Esophagus (tissue), 2 donors: Measurements from ENCODE around the gene PPM1E. TPM values are rescaled to one million over a fixed set of nuclear protein-coding genes. Genes with fewer than 3 reads are reported as not detected.
"Not testable (repeated sequence)": the region's sequence is repeated elsewhere in the genome, so short reads cannot be mapped to it uniquely, and the experiment has no call there.

Experiments
- H3K27ac ChIP-seq, 2 donors: one replicate each; pipeline ENCODE4 v1.5.1; 2013; ENCODE audit warnings: low read depth in 2 of 2, mild to moderate bottlenecking in 2 of 2, inconsistent platforms in 1 of 2, low read length in 1 of 2, moderate library complexity in 1 of 2
- H3K27me3 ChIP-seq, 2 donors: one replicate each; pipeline ENCODE4 v1.6.1; 2013; ENCODE audit warnings: low read length in 2 of 2, control low read depth in 1 of 2, mild to moderate bottlenecking in 1 of 2; ENCODE audit not compliant: insufficient read depth in 2 of 2, control insufficient read depth in 1 of 2
- H3K36me3 ChIP-seq, 2 donors: one replicate each; pipeline ENCODE4 v1.6.1; 2013; ENCODE audit warnings: low read length in 1 of 2; ENCODE audit not compliant: control insufficient read depth in 2 of 2, insufficient read depth in 2 of 2
- H3K4me1 ChIP-seq, 2 donors: one replicate each; pipeline ENCODE4 v1.6.1; 2013; ENCODE audit warnings: low read length in 1 of 2; ENCODE audit not compliant: control insufficient read depth in 2 of 2, insufficient read depth in 2 of 2
- H3K4me3 ChIP-seq, 2 donors: one replicate each; pipeline ENCODE4 v1.5.1; 2013; ENCODE audit warnings: low read length in 2 of 2, mild to moderate bottlenecking in 2 of 2, low read depth in 1 of 2, moderate library complexity in 1 of 2
- H3K9me3 ChIP-seq, 2 donors: one replicate each; pipeline ENCODE4 v1.6.1; 2013; ENCODE audit warnings: mild to moderate bottlenecking in 2 of 2, low read depth in 1 of 2, low read length in 1 of 2, moderate library complexity in 1 of 2; ENCODE audit not compliant: control insufficient read depth in 2 of 2, insufficient read depth in 1 of 2
- WGBS, 2 donors: extraction: QIAGEN DNeasy Blood & Tissue Kit; methylation state at CpG; one replicate each; pipeline ENCODE4 v1.1.7; 2013; 5-methylcytosine and 5-hydroxymethylcytosine counted together
- polyA plus RNA-seq, 2 donors: library from polyadenylated mRNA; stranded (reverse); fragments of 200-250 nt; gene quantifications; one replicate each; pipeline ENCODE4 v1.2.3, GENCODE V29; 2013
- donor health status: healthy with polysubstance abuse.
- donor health status: Bipolar disorder and iron deficiency.

The PPM1E gene
- polyA plus RNA-seq, 2 donors = 0.02 to 0.04 TPM

- no peaks in the 10 kb centered on the region for H3K36me3 ChIP-seq
- WGBS, 2 donors = 75 to 78% methylated on average over 1 of the region's 1 CpG
- H3K27me3 ChIP-seq = no peaks in the 10 kb centered on the region
- no peaks in the 10 kb centered on the region for H3K9me3 ChIP-seq
- H3K4me3 ChIP-seq = no peak overlapping the region
- H3K27ac ChIP-seq = no peak overlapping the region
- no peaks in the 10 kb centered on the region for H3K4me1 ChIP-seq
Observed at GRCh38 chr17:58917228-58917627, 161.6 kb downstream of the PPM1E start.

- H3K9me3 ChIP-seq = no peaks in the 10 kb centered on the region
- no peaks in the 10 kb centered on the region for H3K4me1 ChIP-seq
- no peaks in the 10 kb centered on the region for H3K36me3 ChIP-seq
- WGBS, 2 donors = 74 to 88% methylated on average over 2 of the region's 2 CpGs
- no peaks in the 10 kb centered on the region for H3K27me3 ChIP-seq
- H3K4me3 ChIP-seq = no peak overlapping the region
- no peak overlapping the region for H3K27ac ChIP-seq
Observed at GRCh38 chr17:58918072-58918471, 162.4 kb downstream of the PPM1E start.

GRCh38 chr17:58918884-58919283 lies 163.2 kb downstream of the PPM1E start:
- H3K27me3 ChIP-seq = no peaks in the 10 kb centered on the region
- no peaks in the 10 kb centered on the region for H3K9me3 ChIP-seq
- H3K4me1 ChIP-seq = no peaks in the 10 kb centered on the region
- H3K36me3 ChIP-seq = no peaks in the 10 kb centered on the region
- no peak overlapping the region for H3K4me3 ChIP-seq
- H3K27ac ChIP-seq = no peak overlapping the region

- no peak overlapping the region for H3K4me3 ChIP-seq
- H3K27ac ChIP-seq = no peak overlapping the region
- no peaks in the 10 kb centered on the region for H3K27me3 ChIP-seq
- H3K36me3 ChIP-seq = no peaks in the 10 kb centered on the region
- H3K4me1 ChIP-seq = no peaks in the 10 kb centered on the region
- H3K9me3 ChIP-seq = no peaks in the 10 kb centered on the region
Observed at GRCh38 chr17:58920773-58921172, 165.1 kb downstream of the PPM1E start.

- no peaks in the 10 kb centered on the region for H3K9me3 ChIP-seq
- H3K4me3 ChIP-seq = no peak overlapping the region
- no peak overlapping the region for H3K27ac ChIP-seq
- WGBS, 2 donors = 77 to 79% methylated on average over 3 of the region's 3 CpGs
- H3K27me3 ChIP-seq = no peaks in the 10 kb centered on the region
- no peaks in the 10 kb centered on the region for H3K4me1 ChIP-seq
- H3K36me3 ChIP-seq = no peaks in the 10 kb centered on the region
Observed at GRCh38 chr17:58932956-58933355, 177.3 kb downstream of the PPM1E start.

- WGBS, 2 donors = 37 to 43% methylated on average over 3 of the region's 3 CpGs
- H3K4me1 ChIP-seq = no peaks in the 10 kb centered on the region
- no peak overlapping the region for H3K4me3 ChIP-seq
- H3K9me3 ChIP-seq = no peaks in the 10 kb centered on the region
- no peaks in the 10 kb centered on the region for H3K27me3 ChIP-seq
- no peaks in the 10 kb centered on the region for H3K36me3 ChIP-seq
- no peak overlapping the region for H3K27ac ChIP-seq
Observed at GRCh38 chr17:58936295-58936694, 180.6 kb downstream of the PPM1E start.

GRCh38 chr17:58944166-58944565 lies 188.5 kb downstream of the PPM1E start:
- Histone ChIP-seq H3K9me3 (no peaks in the 10 kb centered on the region), H3K36me3 (no peaks in the 10 kb centered on the region), H3K4me1 (no peaks in the 10 kb centered on the region), H3K27me3 (no peaks in the 10 kb centered on the region), H3K27ac (no peak overlapping the region), H3K4me3 (no peak overlapping the region)
- 91 to 93% methylated on average over 2 of the region's 2 CpGs for WGBS, 2 donors

GRCh38 chr17:58947411-58947810 lies 191.8 kb downstream of the PPM1E start:
- no peak overlapping the region for H3K27ac ChIP-seq
- no peaks in the 10 kb centered on the region for H3K36me3 ChIP-seq
- H3K9me3 ChIP-seq = peaks cover 0 to 6% of the 10 kb centered on the region in 2 donors
- H3K4me3 ChIP-seq = no peak overlapping the region
- no peaks in the 10 kb centered on the region for H3K4me1 ChIP-seq
- 78 to 84% methylated on average over 3 of the region's 3 CpGs for WGBS, 2 donors
- H3K27me3 ChIP-seq = no peaks in the 10 kb centered on the region

GRCh38 chr17:58947824-58948223 lies 192.2 kb downstream of the PPM1E start:
- Histone ChIP-seq H3K27me3 (no peaks in the 10 kb centered on the region), H3K27ac (no peak overlapping the region), H3K4me1 (no peaks in the 10 kb centered on the region), H3K4me3 (no peak overlapping the region), H3K9me3 (peaks cover 0 to 6% of the 10 kb centered on the region in 2 donors), H3K36me3 (no peaks in the 10 kb centered on the region)
- 78 to 82% methylated on average over 3 of the region's 3 CpGs for WGBS, 2 donors

- H3K4me3 ChIP-seq, H3K27me3 ChIP-seq, H3K27ac ChIP-seq, H3K36me3 ChIP-seq, H3K4me1 ChIP-seq, H3K9me3 ChIP-seq: not testable (repeated sequence)
- WGBS, 2 donors = 81 to 87% methylated on average over 2 of the region's 2 CpGs
Observed at GRCh38 chr17:58954358-58954757, 198.7 kb downstream of the PPM1E start.
